ENCODE data around the gene CMTM1.

GRCh38 chr16:66554495-66554894, 11.7 kb upstream of the CMTM1 start:
- TF ChIP-seq CTCF (conservative IDR thresholded peaks at IDR 0.05) (no peak), ZFX (IDR thresholded peaks at IDR 0.05) (no peak)

All from C4-2B (cell line).